Stomach (tissue), 9 donors: ENCODE measurements around the gene MUS81. TPM values are rescaled to one million over a fixed set of nuclear protein-coding genes. Genes with fewer than 3 reads are reported as not detected.
"Not testable (repeated sequence)": the region's sequence is repeated elsewhere in the genome, so short reads cannot be mapped to it uniquely, and the experiment has no call there.

Experiments
- DNase-seq, 2 donors: peaks; one replicate each; pipeline versions ENCODE4 v3.0.0 to v3.0.0-alpha.2; 2013 to 2019
- H3K27ac ChIP-seq, 5 donors: fragments of 200-600 bp in 4 of 5; sonication (generic) in 4 of 5; one replicate each; pipeline ENCODE4 v1.5.1; 2013 to 2019; ENCODE audit warnings: mild to moderate bottlenecking in 1 of 5, moderate library complexity in 1 of 5
- H3K27me3 ChIP-seq, 3 donors: fragments of 200-600 bp; sonication (generic); one replicate each; pipeline ENCODE4 v1.5.1; 2017 to 2019; ENCODE audit warnings: mixed run types in 1 of 3
- H3K36me3 ChIP-seq, 4 donors: fragments of 200-600 bp; sonication (generic); 1 replicate in 3 of 4; 2 replicates in 1 of 4; pipeline ENCODE4 v1.5.1; 2016 to 2019
- H3K4me1 ChIP-seq, 4 donors: fragments of 200-600 bp; sonication (generic); one replicate each; pipeline ENCODE4 v1.5.1; 2016 to 2019
- H3K4me3 ChIP-seq, 4 donors: fragments of 200-600 bp; sonication (generic) in 3 of 4; one replicate each; pipeline ENCODE4 v1.5.1; 2016 to 2019; ENCODE audit warnings: mild to moderate bottlenecking in 1 of 4
- H3K9me3 ChIP-seq, 4 donors: fragments of 200-600 bp; sonication (generic); one replicate each; pipeline ENCODE4 v1.5.1; 2016 to 2019
- EP300 ChIP-seq: sonication (generic); formaldehyde crosslinking; IDR thresholded peaks from one replicate; pipeline ENCODE4 v1.6.1; 2017; ENCODE audit warnings: antibody characterized with exemption
- POLR2A ChIP-seq, 4 donors: fragments of 450-650 bp; IDR thresholded peaks; one replicate each; pipeline ENCODE4 v1.6.1; 2016; ENCODE audit warnings: antibody characterized with exemption in 4 of 4, control low read depth in 2 of 4, mild to moderate bottlenecking in 1 of 4, moderate library complexity in 1 of 4
- POLR2AphosphoS5 ChIP-seq, 3 donors: sonication (generic); formaldehyde crosslinking; IDR thresholded peaks; one replicate each; pipeline ENCODE4 v1.6.1; 2016; ENCODE audit warnings: antibody characterized with exemption in 3 of 3
- WGBS, 5 donors: extraction: QIAGEN DNeasy Blood & Tissue Kit in 3 of 5; methylation state at CpG; one replicate each; pipeline versions ENCODE4 v1.1.5 to v1.1.7; 2013 to 2018; 5-methylcytosine and 5-hydroxymethylcytosine counted together
- intact Hi-C: fragments of 100-400 bp; cut with DNase I; formaldehyde crosslinking; loops from one replicate; pipeline ENCODE4 v1.15.1; 2023; ENCODE audit warnings: low total_unique reads
- polyA plus RNA-seq, 3 donors: library from polyadenylated mRNA; stranded (reverse); fragments of 200-250 nt; gene quantifications; one replicate each; pipeline ENCODE4 v1.2.3, GENCODE V29; 2013
- total RNA-seq, 5 donors: library from RNA; depleted of rRNA; stranded (reverse); fragments of >200 nt; gene quantifications; one replicate each; pipeline versions ENCODE4 v1.1.0 to v1.2.3, GENCODE V29; 2014 to 2016
- TF ChIP-seq, protein P1 (sequence below), 7 experiments: fragments of 450-650 bp in 4 of 7; fragments of 200-600 bp in 3 of 7; sonication (generic) in 3 of 7; IDR thresholded peaks; one replicate each; pipeline ENCODE4 v1.5.1; 2016 to 2019; ENCODE audit warnings: antibody characterized with exemption in 7 of 7, control low read depth in 2 of 7, mild to moderate bottlenecking in 1 of 7
- donor health status: healthy with polysubstance abuse.
- donor health status: Bipolar disorder and iron deficiency.
- donor health status: healthy.

MUS81 gene
- total and polyA plus RNA-seq, 8 donors: 26.4 to 162 (median 48.8) TPM

GRCh38 chr11:65891219-65892136 lies 31.2 kb downstream of the MUS81 start:
- Histone ChIP-seq H3K9me3 (no peaks in the 10 kb centered on the region), H3K36me3 (peaks cover 0 to 8% (median 5%) of the 10 kb centered on the region in 4 donors), H3K27me3 (no peaks in the 10 kb centered on the region), H3K4me3 (peak overlapping the region; percentile 57 to 75 (median 68)), H3K27ac (peak overlapping the region; percentile 94 to 98 (median 96)), H3K4me1 (peaks cover 60 to 73% (median 66%) of the 10 kb centered on the region in 4 donors)
- TF ChIP-seq POLR2A (IDR thresholded peaks at IDR 0.05) (no peak), POLR2AphosphoS5 (IDR thresholded peaks at IDR 0.05) (peak in 2 of 3 donors; percentile 51 to 58)
- intact Hi-C loops: no loop called here
- peak in 1 of 2 donors; percentile 68 for DNase-seq
- WGBS, 5 donors: 8 to 15% (median 13%) methylated on average over 28 to 57 of the region's 57 CpGs

GRCh38 chr11:65892137-65892540 lies 31.9 kb downstream of the MUS81 start:
- Histone ChIP-seq H3K27ac (peak overlapping the region; percentile 94 to 98 (median 96)), H3K4me1 (peaks cover 53 to 71% (median 60%) of the 10 kb centered on the region in 4 donors), H3K4me3 (peak overlapping the region; percentile 57 to 75 (median 68))
- H3K9me3 ChIP-seq, intact Hi-C loops, H3K27me3 ChIP-seq, DNase-seq, H3K36me3 ChIP-seq: not testable (repeated sequence)
- WGBS, 5 donors: 60 to 78% (median 75%) methylated on average over 5 of the region's 5 CpGs

GRCh38 chr11:65892661-65893317 lies 32.6 kb downstream of the MUS81 start:
- Histone ChIP-seq H3K9me3 (no peaks in the 10 kb centered on the region), H3K4me3 (peak overlapping the region in 2 of 4 donors; percentile 57 to 72), H3K4me1 (peaks cover 47 to 71% (median 53%) of the 10 kb centered on the region in 4 donors), H3K36me3 (peaks cover 0 to 7% (median 0%) of the 10 kb centered on the region in 4 donors), H3K27me3 (no peaks in the 10 kb centered on the region), H3K27ac (peak overlapping the region in 4 of 5 donors; percentile 94 to 98 (median 96))
- TF ChIP-seq, protein P1, sequence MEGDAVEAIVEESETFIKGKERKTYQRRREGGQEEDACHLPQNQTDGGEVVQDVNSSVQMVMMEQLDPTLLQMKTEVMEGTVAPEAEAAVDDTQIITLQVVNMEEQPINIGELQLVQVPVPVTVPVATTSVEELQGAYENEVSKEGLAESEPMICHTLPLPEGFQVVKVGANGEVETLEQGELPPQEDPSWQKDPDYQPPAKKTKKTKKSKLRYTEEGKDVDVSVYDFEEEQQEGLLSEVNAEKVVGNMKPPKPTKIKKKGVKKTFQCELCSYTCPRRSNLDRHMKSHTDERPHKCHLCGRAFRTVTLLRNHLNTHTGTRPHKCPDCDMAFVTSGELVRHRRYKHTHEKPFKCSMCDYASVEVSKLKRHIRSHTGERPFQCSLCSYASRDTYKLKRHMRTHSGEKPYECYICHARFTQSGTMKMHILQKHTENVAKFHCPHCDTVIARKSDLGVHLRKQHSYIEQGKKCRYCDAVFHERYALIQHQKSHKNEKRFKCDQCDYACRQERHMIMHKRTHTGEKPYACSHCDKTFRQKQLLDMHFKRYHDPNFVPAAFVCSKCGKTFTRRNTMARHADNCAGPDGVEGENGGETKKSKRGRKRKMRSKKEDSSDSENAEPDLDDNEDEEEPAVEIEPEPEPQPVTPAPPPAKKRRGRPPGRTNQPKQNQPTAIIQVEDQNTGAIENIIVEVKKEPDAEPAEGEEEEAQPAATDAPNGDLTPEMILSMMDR (IDR thresholded peaks at IDR 0.05): no peak
- TF ChIP-seq POLR2A (IDR thresholded peaks at IDR 0.05): no peak
- no peak for TF ChIP-seq POLR2AphosphoS5 (IDR thresholded peaks at IDR 0.05)
- TF ChIP-seq EP300: no peak
- DNase-seq: no peak
- WGBS, 5 donors: 67 to 84% (median 76%) methylated on average over 10 of the region's 10 CpGs
- intact Hi-C loops: no loop called here

DNA sequence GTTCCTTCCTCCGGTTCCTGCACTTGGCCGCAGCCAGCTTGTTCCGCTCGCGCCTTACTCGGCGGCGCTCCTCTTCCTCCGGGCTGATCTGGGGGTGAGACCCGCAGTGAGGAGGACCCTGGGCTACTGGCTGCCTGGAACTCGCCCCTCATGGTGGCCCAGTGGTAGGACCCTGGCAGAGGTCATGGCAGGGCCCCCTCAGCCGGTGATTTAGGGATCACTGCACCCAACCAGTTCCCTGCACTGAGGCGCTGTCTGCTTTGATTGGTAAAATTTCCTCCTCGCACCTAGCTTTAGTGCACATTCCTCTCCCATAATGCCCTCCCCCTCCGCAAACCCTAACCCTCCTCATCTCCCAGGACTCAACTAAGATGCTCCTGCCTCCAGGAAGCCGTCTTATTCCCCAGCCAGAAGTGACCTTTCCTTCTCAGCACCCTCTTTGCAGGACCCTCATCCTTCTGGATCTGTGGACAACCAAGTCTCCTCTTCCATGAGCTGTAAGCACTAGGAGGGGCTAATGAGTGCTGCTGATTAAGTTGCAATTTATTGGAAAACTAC lies 33.9 kb downstream of the MUS81 start:
- peaks cover 0 to 7% (median 0%) of the 10 kb centered on the region in 4 donors for H3K36me3 ChIP-seq
- intact Hi-C loops: no loop called here
- H3K4me3 ChIP-seq: peak overlapping the region in 3 of 4 donors; percentile 7 to 72 (median 19)
- H3K27me3 ChIP-seq: peaks cover 0 to 3% (median under 1%) of the 10 kb centered on the region in 3 donors
- DNase-seq: no peak
- WGBS, 5 donors: 61 to 80% (median 66%) methylated on average over 14 to 16 of the region's 16 CpGs
- no peak for TF ChIP-seq POLR2A (IDR thresholded peaks at IDR 0.05)
- TF ChIP-seq POLR2AphosphoS5 (IDR thresholded peaks at IDR 0.05): peak in 1 of 3 donors; percentile 23
- H3K9me3 ChIP-seq: no peaks in the 10 kb centered on the region
- H3K4me1 ChIP-seq: peaks cover 47 to 73% (median 50%) of the 10 kb centered on the region in 4 donors
- peak overlapping the region; percentile 53 to 98 (median 96) for H3K27ac ChIP-seq

- H3K27ac ChIP-seq: no peak overlapping the region
- DNase-seq: no peak
- peaks cover 0 to 7% (median 0%) of the 10 kb centered on the region in 4 donors for H3K36me3 ChIP-seq
- TF ChIP-seq, protein P1 (IDR thresholded peaks at IDR 0.05): no peak
- no peak for TF ChIP-seq POLR2AphosphoS5 (IDR thresholded peaks at IDR 0.05)
- H3K4me3 ChIP-seq: no peak overlapping the region
- 88 to 99% (median 94%) methylated on average over 5 of the region's 5 CpGs for WGBS, 5 donors
- peaks cover 0 to 11% (median 10%) of the 10 kb centered on the region in 3 donors for H3K27me3 ChIP-seq
- intact Hi-C loops: no loop called here
- H3K4me1 ChIP-seq: peaks cover 45 to 74% (median 50%) of the 10 kb centered on the region in 4 donors
- no peaks in the 10 kb centered on the region for H3K9me3 ChIP-seq
Observed at GRCh38 chr11:65895482-65895981, 35.3 kb downstream of the MUS81 start.
